ENCODE results near the gene CRMP1.

DNA sequence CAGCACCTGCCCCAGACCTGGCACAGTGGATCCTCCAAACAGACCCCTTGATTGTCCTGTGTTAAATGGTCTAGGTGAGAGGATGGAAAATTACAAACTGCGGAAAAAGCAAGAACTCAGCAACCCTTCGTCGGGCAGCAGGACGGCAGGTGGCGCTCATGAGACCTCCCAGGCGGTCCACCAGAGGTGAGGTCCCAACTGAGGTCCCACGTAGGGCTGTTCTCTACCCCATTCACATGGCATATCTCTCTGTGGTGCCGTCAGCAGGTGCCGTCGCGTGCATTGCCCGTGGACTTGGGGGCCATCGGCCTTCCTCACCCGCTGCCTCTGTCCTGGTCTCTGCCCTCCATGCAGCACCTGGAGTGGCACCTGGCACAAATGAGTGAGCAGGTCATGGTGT, 88.2 kb downstream of the CRMP1 start:
- TF ChIP-seq EZH2 (IDR thresholded peaks at IDR 0.05; ENCODE audit: low read depth) = no peak
- TF ChIP-seq, protein P1, sequence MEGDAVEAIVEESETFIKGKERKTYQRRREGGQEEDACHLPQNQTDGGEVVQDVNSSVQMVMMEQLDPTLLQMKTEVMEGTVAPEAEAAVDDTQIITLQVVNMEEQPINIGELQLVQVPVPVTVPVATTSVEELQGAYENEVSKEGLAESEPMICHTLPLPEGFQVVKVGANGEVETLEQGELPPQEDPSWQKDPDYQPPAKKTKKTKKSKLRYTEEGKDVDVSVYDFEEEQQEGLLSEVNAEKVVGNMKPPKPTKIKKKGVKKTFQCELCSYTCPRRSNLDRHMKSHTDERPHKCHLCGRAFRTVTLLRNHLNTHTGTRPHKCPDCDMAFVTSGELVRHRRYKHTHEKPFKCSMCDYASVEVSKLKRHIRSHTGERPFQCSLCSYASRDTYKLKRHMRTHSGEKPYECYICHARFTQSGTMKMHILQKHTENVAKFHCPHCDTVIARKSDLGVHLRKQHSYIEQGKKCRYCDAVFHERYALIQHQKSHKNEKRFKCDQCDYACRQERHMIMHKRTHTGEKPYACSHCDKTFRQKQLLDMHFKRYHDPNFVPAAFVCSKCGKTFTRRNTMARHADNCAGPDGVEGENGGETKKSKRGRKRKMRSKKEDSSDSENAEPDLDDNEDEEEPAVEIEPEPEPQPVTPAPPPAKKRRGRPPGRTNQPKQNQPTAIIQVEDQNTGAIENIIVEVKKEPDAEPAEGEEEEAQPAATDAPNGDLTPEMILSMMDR (conservative IDR thresholded peaks at IDR 0.05) = no peak

All from PC-9 (cell line).